ENCODE measurements around the gene ZNF92.
A peak's percentile ranks its signal among the peaks of the same experiment; 100 is the strongest.
"Not testable (repeated sequence)": the region's sequence is repeated elsewhere in the genome, so short reads cannot be mapped to it uniquely, and the experiment has no call there.

The ZNF92 gene

DNA sequence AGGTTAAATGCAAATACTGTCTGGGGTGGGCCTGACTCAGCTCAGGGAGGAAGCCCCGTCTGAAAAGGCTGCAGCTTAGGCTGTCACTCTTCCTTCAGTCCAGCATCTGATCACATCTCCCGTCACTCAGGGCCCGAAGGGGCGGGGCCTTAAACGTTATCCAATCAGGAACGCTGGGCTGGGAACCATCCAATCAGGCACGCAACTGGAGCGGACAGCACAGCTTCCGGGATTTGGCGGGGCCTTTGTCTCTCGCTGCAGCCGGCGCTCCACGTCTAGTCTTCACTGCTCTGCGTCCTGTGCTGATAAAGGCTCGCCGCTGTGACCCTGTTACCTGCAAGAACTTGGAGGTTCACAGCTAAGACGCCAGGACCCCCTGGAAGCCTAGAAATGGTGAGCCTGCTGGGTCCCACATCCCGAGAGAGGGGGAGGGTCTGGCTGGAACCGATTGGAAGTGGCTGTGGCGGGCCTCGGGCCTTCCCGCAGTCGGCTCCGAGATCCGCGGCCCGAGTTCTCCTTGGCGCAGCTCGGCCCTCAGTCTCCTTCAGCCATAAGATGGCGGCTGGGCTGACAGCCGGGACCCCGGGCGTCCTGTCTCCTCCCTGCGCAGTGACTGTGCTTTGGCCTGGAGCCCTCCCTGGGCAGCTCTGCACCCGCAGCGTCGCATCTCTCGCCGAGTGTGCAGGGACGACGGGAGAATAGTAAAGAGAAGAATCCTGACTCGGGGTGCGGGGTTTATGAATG is at the start of gene ZNF92:
Gene ZNF92, plus strand, starts transcription at position 248 of the 744 bp plus-strand sequence. Its CDS starts 143 bp downstream, at position 391.
- DNase-seq (ENCODE audit: low read depth): peak; percentile 86

GRCh38 chr7:65325793-65326432 is 47.7 kb upstream of the ZNF92 start:
- no peak for DNase-seq (ENCODE audit: low read depth)

- no peak for DNase-seq (ENCODE audit: low read depth)
Measured at GRCh38 chr7:65338346-65338745, 35.3 kb upstream of the ZNF92 start.

DNA sequence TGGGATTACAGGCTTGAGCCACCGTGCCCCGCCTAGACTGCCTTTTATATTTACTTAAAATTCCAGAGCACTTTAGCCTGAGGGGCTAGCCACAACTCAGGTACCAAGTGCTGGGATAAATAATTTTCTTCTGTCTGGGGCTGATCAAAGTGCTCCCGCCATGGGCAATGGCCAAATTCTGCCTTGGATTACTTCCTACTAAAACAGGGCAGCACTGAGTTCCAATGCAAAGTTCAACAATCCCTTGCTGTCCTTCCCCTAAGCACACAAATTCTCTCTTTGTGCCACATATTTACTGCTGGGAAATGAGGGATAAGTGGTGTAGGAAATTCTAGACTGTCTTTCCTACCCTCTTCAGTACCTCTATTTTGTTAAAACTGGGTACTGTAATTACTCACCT is 34.4 kb upstream of the ZNF92 start:
- no peak for DNase-seq (ENCODE audit: low read depth)

GRCh38 chr7:65342723-65343629 is 30.7 kb upstream of the ZNF92 start:
- no peak for DNase-seq (ENCODE audit: low read depth)

DNA sequence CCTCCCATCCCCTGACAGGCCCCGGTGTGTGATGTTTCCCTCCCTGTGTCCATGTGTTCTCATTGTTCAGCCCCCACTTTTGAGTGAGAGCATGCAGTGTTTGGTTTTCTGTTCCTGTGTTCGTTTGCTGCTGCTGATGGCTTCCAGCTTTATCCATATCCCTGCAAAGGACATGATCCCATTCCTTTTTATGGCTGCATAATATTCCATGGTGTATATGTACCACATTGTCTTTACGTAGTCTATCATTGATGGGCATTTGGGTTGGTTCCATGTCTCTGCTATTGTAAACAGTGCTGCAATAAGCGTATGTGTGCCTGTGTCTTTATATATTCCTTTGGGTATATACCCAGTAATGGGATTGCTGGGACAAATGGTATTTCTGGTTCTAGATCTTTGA is 29.1 kb upstream of the ZNF92 start:
- DNase-seq (ENCODE audit: low read depth): not testable (repeated sequence)

- DNase-seq (ENCODE audit: low read depth): no peak
Measured at GRCh38 chr7:65354263-65354662, 19.4 kb upstream of the ZNF92 start.

GRCh38 chr7:65369843-65370242 is 3.8 kb upstream of the ZNF92 start:
- DNase-seq (ENCODE audit: low read depth): no peak

- DNase-seq (ENCODE audit: low read depth): no peak
Measured at GRCh38 chr7:65371468-65371867, 2.2 kb upstream of the ZNF92 start.

DNA sequence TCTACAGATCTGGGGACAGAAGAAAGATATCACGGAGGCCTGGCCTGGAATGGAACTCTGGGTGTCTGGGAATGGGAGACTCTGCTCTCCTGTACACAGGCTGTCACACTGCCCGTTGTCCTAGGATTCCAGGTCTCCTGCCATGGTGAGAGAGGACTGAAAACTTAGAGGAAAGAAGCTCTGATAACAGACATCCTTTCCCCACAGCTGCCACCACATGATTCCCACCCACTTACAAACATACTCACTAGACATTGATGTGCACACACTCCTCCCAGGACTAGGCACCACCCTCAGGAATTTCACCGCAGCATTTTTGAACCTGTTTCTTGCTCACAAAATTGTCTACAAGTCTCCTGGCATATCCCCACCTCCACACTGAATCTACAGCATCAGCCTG is 5.7 kb downstream of the ZNF92 start:
- DNase-seq (ENCODE audit: low read depth): no peak

GRCh38 chr7:65381742-65382141 is 8.1 kb downstream of the ZNF92 start:
- no peak for DNase-seq (ENCODE audit: low read depth)

DNA sequence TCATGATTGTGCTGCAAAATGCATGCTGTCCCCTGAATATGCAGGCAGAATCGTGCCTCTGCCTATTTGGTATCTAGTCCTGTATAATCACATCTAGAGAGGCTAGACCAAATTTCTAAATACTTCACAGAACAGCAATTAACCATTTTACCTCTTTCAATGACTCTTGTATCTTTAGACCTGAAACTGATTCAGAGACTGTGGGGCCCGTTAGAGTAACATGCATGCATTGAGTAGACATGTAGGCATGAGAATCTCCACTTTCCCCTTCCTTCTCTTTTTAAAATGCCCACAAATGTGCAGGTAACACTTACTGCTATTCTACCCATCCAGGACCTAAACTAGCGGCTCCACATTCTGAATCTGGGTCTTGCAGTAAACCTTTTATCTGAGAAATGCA is 8.8 kb downstream of the ZNF92 start:
- DNase-seq (ENCODE audit: low read depth): no peak

DNA sequence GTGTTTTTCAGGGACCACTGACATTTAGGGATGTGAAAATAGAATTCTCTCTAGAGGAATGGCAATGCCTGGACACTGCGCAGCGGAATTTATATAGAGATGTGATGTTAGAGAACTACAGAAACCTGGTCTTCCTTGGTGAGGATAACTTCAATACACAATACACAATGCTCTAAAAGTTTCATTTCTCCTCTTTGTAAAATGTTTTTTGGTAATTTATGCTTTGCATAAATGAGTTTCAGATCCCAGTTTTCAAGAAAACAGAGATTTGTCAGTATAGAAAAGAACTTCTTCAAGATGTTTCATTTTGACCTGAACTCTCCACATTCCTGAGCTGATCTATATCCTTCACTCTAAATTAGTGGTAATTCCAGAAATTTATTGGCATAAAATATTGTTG is 14.2 kb downstream of the ZNF92 start:
- no peak for DNase-seq (ENCODE audit: low read depth)

GRCh38 chr7:65390588-65390987 is 16.9 kb downstream of the ZNF92 start:
- DNase-seq (ENCODE audit: low read depth): no peak

GRCh38 chr7:65397730-65398142 is 24.1 kb downstream of the ZNF92 start:
- DNase-seq (ENCODE audit: low read depth): no peak

DNA sequence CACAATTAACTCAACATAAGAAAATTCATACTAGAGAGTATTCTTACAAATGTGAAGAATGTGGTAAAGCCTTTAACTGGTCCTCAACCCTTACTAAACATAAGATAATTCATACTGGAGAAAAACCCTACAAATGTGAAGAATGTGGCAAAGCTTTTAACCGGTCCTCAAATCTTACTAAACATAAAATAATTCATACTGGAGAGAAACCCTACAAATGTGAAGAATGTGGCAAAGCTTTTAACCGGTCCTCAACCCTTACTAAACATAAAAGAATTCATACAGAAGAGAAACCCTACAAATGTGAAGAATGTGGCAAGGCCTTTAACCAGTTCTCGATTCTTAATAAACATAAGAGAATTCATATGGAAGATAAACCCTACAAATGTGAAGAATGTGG is 25.0 kb downstream of the ZNF92 start:
- not testable (repeated sequence) for DNase-seq (ENCODE audit: low read depth)

GRCh38 chr7:65399101-65399500 is 25.4 kb downstream of the ZNF92 start:
- not testable (repeated sequence) for DNase-seq (ENCODE audit: low read depth)

- DNase-seq (ENCODE audit: low read depth): no peak
Measured at GRCh38 chr7:65404020-65404419, 30.4 kb downstream of the ZNF92 start.

GRCh38 chr7:65406706-65407105 is 33.1 kb downstream of the ZNF92 start:
- not testable (repeated sequence) for DNase-seq (ENCODE audit: low read depth)

DNA sequence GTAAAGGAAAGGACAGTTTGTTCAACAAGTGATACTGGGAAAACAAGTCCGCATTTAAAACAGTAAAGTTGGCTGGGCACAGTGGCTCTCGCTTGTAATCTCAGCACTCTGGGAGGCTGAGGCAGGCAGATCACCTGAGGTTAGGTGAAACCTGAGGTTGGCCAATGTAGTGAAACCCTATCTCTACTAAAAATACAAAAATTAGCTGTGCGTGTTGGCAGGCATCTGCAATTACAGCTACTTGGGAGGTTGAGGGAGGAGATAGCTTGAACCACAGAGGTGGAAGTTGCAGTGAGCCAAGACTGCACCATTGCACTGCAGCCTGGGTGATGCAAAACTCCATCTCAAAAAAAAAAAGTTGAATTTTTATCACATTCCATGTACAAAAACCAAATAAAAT is 35.7 kb downstream of the ZNF92 start:
- DNase-seq (ENCODE audit: low read depth): no peak

GRCh38 chr7:65411249-65411648 is 37.6 kb downstream of the ZNF92 start:
- DNase-seq (ENCODE audit: low read depth): no peak

DNA sequence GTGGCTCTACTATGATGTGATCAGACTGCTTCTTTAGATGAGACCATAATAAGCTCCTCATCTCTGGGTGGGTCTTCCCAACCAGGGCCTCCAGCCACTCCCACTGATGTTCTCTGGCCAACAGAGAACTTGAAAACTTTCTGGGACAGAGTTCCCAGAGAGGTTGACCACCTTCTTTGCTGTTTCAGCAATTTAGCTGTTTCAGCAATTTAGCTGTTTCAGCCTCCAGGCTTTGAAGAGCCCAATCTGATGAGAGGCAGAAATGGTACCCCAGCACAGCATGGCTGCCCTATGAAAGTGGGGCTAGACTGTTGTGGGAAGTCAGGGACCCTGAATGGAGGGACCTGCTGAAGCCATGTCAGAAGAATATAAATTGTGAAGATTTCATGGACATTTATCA is 49.0 kb downstream of the ZNF92 start:
- no peak for DNase-seq (ENCODE audit: low read depth)

GRCh38 chr7:65423286-65423685 is 49.6 kb downstream of the ZNF92 start:
- DNase-seq (ENCODE audit: low read depth): not testable (repeated sequence)
